Measurements from ENCODE around the gene TMEM41B. TPM values are rescaled to one million over a fixed set of nuclear protein-coding genes. Genes with fewer than 3 reads are reported as not detected.
A peak's percentile ranks its signal among the peaks of the same experiment; 100 is the strongest.

TMEM41B gene
- total RNA-seq, 1 experiment from 2014 or later: 67.2 TPM

GRCh38 chr11:9313648-9314290 is 624 bp downstream of the TMEM41B start:
- Histone ChIP-seq H3K36me3 (ENCODE audit: control insufficient read depth in 1 of 2, insufficient read depth in 2 of 2, low read length in 2 of 2) (no peaks in the 10 kb centered on the region; a peak in 1 of 4 replicates), H3K27ac (ENCODE audit: low read depth, low read length) (peak overlapping the region; percentile 75), H3K4me2 (ENCODE audit: low read length) (peak overlapping the region; percentile 77), H3K9me3 (ENCODE audit: control insufficient read depth in 1 of 2, insufficient read depth in 1 of 2, low read depth in 1 of 2, low read length in 2 of 2) (no peaks in the 10 kb centered on the region), H4K20me1 (ENCODE audit: insufficient read depth) (no peaks in the 10 kb centered on the region), H3K79me2 (ENCODE audit: insufficient read depth, low read length) (peaks cover 52% of the 10 kb centered on the region), H3K9ac (ENCODE audit: low read length) (peak overlapping the region; percentile 86), H3K9me2 (ENCODE audit: insufficient read depth) (no peaks in the 10 kb centered on the region), H3K27me3 (ENCODE audit: insufficient read depth, low read length) (no peaks in the 10 kb centered on the region), H2AFZ (ENCODE audit: low read depth, low read length, poor library complexity, severe bottlenecking) (no peak overlapping the region), H3K4me3 (replicated peaks in 1 of 2; ENCODE audit: low read depth in 1 of 2, low read length in 2 of 2) (peak overlapping the region; percentile 96 to 97), H3K4me1 (ENCODE audit: control insufficient read depth in 1 of 2, insufficient read depth in 2 of 2, low read length in 2 of 2) (peaks cover 26 to 35% of the 10 kb centered on the region in 2 experiments; a peak in 3 of 4 replicates)
- intact Hi-C loops (cut with micrococcal nuclease): loop anchor here (1.0 to 2.0 kb wide), 2 partner anchors 51 to 71 kb away; partner anchors contain the start of gene IPO7
- ChIA-PET POLR2A (no interaction called here), CTCF (no interaction called here), RAD21 (ENCODE audit: low non-redundant PET in 1 of 2, low total read pairs in 2 of 2, uncharacterized antibody in 2 of 2, unreplicated experiment in 2 of 2) (interaction anchor here in 1 of 2 experiments (0.6 kb wide), 1 partner anchor 41 kb away, joined by 4 read pairs; no protein-coding TSS in a partner anchor)
- no peak for DNase-seq (ENCODE audit: low read depth, low spot score)
- ATAC-seq: peak; percentile 10
- BruUV-seq (replicated peaks): TSS peak; percentile 57
- TF ChIP-seq CEBPB (IDR thresholded peaks at IDR 0.05; ENCODE audit: low read depth) (no peak), SP1 (IDR thresholded peaks at IDR 0.05; ENCODE audit: low read depth) (no peak), SIN3A (IDR thresholded peaks at IDR 0.05; ENCODE audit: low read depth) (no peak), ZFX (IDR thresholded peaks at IDR 0.05) (0 out of 2 replicates have a peak, but pooled peaks have one; percentile 34)
- TF ChIP-seq, protein P1, sequence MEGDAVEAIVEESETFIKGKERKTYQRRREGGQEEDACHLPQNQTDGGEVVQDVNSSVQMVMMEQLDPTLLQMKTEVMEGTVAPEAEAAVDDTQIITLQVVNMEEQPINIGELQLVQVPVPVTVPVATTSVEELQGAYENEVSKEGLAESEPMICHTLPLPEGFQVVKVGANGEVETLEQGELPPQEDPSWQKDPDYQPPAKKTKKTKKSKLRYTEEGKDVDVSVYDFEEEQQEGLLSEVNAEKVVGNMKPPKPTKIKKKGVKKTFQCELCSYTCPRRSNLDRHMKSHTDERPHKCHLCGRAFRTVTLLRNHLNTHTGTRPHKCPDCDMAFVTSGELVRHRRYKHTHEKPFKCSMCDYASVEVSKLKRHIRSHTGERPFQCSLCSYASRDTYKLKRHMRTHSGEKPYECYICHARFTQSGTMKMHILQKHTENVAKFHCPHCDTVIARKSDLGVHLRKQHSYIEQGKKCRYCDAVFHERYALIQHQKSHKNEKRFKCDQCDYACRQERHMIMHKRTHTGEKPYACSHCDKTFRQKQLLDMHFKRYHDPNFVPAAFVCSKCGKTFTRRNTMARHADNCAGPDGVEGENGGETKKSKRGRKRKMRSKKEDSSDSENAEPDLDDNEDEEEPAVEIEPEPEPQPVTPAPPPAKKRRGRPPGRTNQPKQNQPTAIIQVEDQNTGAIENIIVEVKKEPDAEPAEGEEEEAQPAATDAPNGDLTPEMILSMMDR (IDR thresholded peaks at IDR 0.05 in 2 of 3, conservative IDR thresholded peaks at IDR 0.05 in 1 of 3; ENCODE audit: borderline replicate concordance in 1 of 3, insufficient read depth in 1 of 3, low read depth in 2 of 3, low read length in 2 of 3): no peak
- TF ChIP-seq, protein P2, sequence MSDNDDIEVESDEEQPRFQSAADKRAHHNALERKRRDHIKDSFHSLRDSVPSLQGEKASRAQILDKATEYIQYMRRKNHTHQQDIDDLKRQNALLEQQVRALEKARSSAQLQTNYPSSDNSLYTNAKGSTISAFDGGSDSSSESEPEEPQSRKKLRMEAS (IDR thresholded peaks at IDR 0.05): no peak

All from HCT116 (cell line).